SK-N-SH (cell line): ENCODE data around the gene NAV1. TPM values are rescaled to one million over a fixed set of nuclear protein-coding genes. Genes with fewer than 3 reads are reported as not detected.

ENCODE experiments used
- CTCF ChIA-PET: fragments of 300-600, 350-600 bp; formaldehyde crosslinking; extraction: SDS; loops from one replicate; lab custom pipeline; 2021; lab: Yijun Ruan, JAX
- POLR2A ChIA-PET: fragments of 350-600 bp; sonication (Branson Sonifier 250); formaldehyde crosslinking; extraction: SDS; loops from one replicate; lab custom pipeline; 2020; ENCODE audit warnings: antibody characterized with exemption, inconsistent platforms; lab: Yijun Ruan, JAX
- DNase-seq: peaks from one replicate; pipeline ENCODE4 v3.0.0; 2012
- H2AFZ ChIP-seq: fragments of 200-600 bp; sonication (generic); 2 replicates; pipeline ENCODE4 v1.8.1; 2016; ENCODE audit warnings: antibody characterized with exemption, mild to moderate bottlenecking, low read depth
- H3F3A ChIP-seq: fragments of 200-600 bp; sonication (generic); replicated peaks from 2 replicates; pipeline ENCODE3; 2016; ENCODE audit warnings: antibody characterized with exemption, mild to moderate bottlenecking; ENCODE audit not compliant: insufficient read depth
- H3K27ac ChIP-seq, 2 experiments: fragments of 200-500 bp in 1 of 2; fragments of 200-600 bp in 1 of 2; sonication (Bioruptor generic) in 1 of 2; sonication (generic), shearing (Covaris generic) in 1 of 2; 2 replicates each; pipeline versions ENCODE4 v1.5.1 to v1.6.1; 2014 to 2016; ENCODE audit warnings: low read depth in 2 of 2, inconsistent platforms in 1 of 2, low read length in 1 of 2, mild to moderate bottlenecking in 1 of 2, mixed read lengths in 1 of 2
- H3K27me3 ChIP-seq: fragments of 200-600 bp; sonication (generic), shearing (Covaris generic); 2 replicates; pipeline ENCODE4 v1.6.1; 2016; ENCODE audit warnings: mixed run types; ENCODE audit not compliant: insufficient read depth
- H3K36me3 ChIP-seq, 2 experiments: fragments of 200-500 bp in 1 of 2; fragments of 200-600 bp in 1 of 2; sonication (Bioruptor generic) in 1 of 2; sonication (generic) in 1 of 2; replicated peaks in 1 of 2; 2 replicates each; pipeline versions ENCODE3 to v1.5.1; 2014 to 2016; ENCODE audit warnings: low read length in 1 of 2, mild to moderate bottlenecking in 1 of 2; ENCODE audit not compliant: insufficient read depth in 2 of 2, control insufficient read depth in 1 of 2
- H3K4me1 ChIP-seq, 2 experiments: fragments of 200-500 bp in 1 of 2; fragments of 200-600 bp in 1 of 2; sonication (Bioruptor generic) in 1 of 2; sonication (generic), shearing (Covaris generic) in 1 of 2; 2 replicates each; pipeline versions ENCODE4 v1.5.1 to v1.6.1; 2014 to 2016; ENCODE audit warnings: low read depth in 1 of 2, low read length in 1 of 2, mixed run types in 1 of 2; ENCODE audit not compliant: insufficient read depth in 2 of 2, control insufficient read depth in 1 of 2
- H3K4me2 ChIP-seq: fragments of 200-600 bp; sonication (generic), shearing (Covaris generic); 2 replicates; pipeline ENCODE4 v1.6.1; 2017; ENCODE audit warnings: mixed run types
- H3K4me3 ChIP-seq, 2 experiments: fragments of 200-500 bp in 1 of 2; fragments of 200-600 bp in 1 of 2; sonication (Bioruptor generic) in 1 of 2; sonication (generic), shearing (Covaris generic) in 1 of 2; 2 replicates each; pipeline versions ENCODE4 v1.5.1 to v1.8.1; 2014 to 2016; ENCODE audit warnings: low read depth in 2 of 2, inconsistent platforms in 1 of 2, low read length in 1 of 2, mild to moderate bottlenecking in 1 of 2, mixed read lengths in 1 of 2, moderate library complexity in 1 of 2
- H3K79me2 ChIP-seq: fragments of 200-600 bp; sonication (generic); 2 replicates; pipeline ENCODE4 v1.8.1; 2017; ENCODE audit warnings: mild to moderate bottlenecking; ENCODE audit not compliant: insufficient read depth
- H3K9ac ChIP-seq: fragments of 200-600 bp; sonication (generic); 2 replicates; pipeline ENCODE4 v1.6.1; 2017; ENCODE audit warnings: mixed run types
- H3K9me2 ChIP-seq: fragments of 200-600 bp; sonication (generic); 2 replicates; pipeline ENCODE4 v1.6.1; 2017; ENCODE audit warnings: mixed run types
- H3K9me3 ChIP-seq: fragments of 200-600 bp; sonication (generic); 2 replicates; pipeline ENCODE4 v1.6.1; 2017; ENCODE audit warnings: mixed run types, mild to moderate bottlenecking, moderate library complexity
- H4K20me1 ChIP-seq: fragments of 200-600 bp; sonication (generic); 2 replicates; pipeline ENCODE4 v1.6.1; 2017; ENCODE audit warnings: mild to moderate bottlenecking, mixed run types; ENCODE audit not compliant: insufficient read depth
- EZH2phosphoT487 ChIP-seq: fragments of 200-600 bp; sonication (generic); IDR thresholded peaks from 2 replicates; pipeline ENCODE4 v1.6.1; 2017; ENCODE audit warnings: low read depth, mixed run types, mild to moderate bottlenecking, antibody characterized with exemption, moderate library complexity, borderline replicate concordance
- GATA2 ChIP-seq: sonication (generic); formaldehyde crosslinking; IDR thresholded peaks from 2 replicates; pipeline ENCODE4 v1.5.0; 2020; ENCODE audit warnings: mild to moderate bottlenecking, missing genetic modification reagents
- JUND ChIP-seq: IDR thresholded peaks from 2 replicates; pipeline ENCODE4 v1.4.0; 2012
- MEF2A ChIP-seq: IDR thresholded peaks from 2 replicates; pipeline ENCODE4 v1.4.0; 2012; ENCODE audit warnings: low read depth, borderline replicate concordance
- NRF1 ChIP-seq: IDR thresholded peaks from 2 replicates; pipeline ENCODE4 v1.6.1; 2012; ENCODE audit warnings: low read depth, mild to moderate bottlenecking, low read length
- RAD21 ChIP-seq: IDR thresholded peaks from 2 replicates; pipeline ENCODE4 v1.6.1; 2012; ENCODE audit warnings: mild to moderate bottlenecking, low read length
- SIN3A ChIP-seq: IDR thresholded peaks from 2 replicates; pipeline ENCODE4 v1.6.1; 2012; ENCODE audit warnings: low read depth, mild to moderate bottlenecking, low read length, moderate library complexity, borderline replicate concordance
- WGBS: methylation state at CpG from one replicate; pipeline ENCODE4 v1.1.6; 2017; ENCODE audit warnings: low lambda C conversion rate; 5-methylcytosine and 5-hydroxymethylcytosine counted together
- polyA plus RNA-seq, 3 experiments: library from polyadenylated mRNA; depleted of rRNA; stranded (reverse); fragments of >200 nt; gene quantifications; 2 replicates each; pipeline ENCODE4 v1.2.3, GENCODE V29; 2012
- TF ChIP-seq, protein P1 (sequence below): IDR thresholded peaks from 2 replicates; pipeline ENCODE4 v1.4.0; 2012; ENCODE audit warnings: low read depth, borderline replicate concordance
- TF ChIP-seq, protein P2 (sequence below): fragments of 150-350 bp; IDR thresholded peaks from 2 replicates; pipeline ENCODE4 v1.6.1; 2016; ENCODE audit warnings: mild to moderate bottlenecking, low read depth, low read length
- TF ChIP-seq, protein P3 (sequence below): IDR thresholded peaks from 2 replicates; pipeline ENCODE4 v1.4.0; 2012; ENCODE audit warnings: low read depth
- TF ChIP-seq, protein P4 (sequence below): IDR thresholded peaks from 2 replicates; pipeline ENCODE4 v1.4.0; 2012; ENCODE audit warnings: low read depth, borderline replicate concordance

The NAV1 gene
- polyA plus RNA-seq, 1 of the 3 experiments (the other 2 are of a cell fraction) = 16.1 TPM

DNA sequence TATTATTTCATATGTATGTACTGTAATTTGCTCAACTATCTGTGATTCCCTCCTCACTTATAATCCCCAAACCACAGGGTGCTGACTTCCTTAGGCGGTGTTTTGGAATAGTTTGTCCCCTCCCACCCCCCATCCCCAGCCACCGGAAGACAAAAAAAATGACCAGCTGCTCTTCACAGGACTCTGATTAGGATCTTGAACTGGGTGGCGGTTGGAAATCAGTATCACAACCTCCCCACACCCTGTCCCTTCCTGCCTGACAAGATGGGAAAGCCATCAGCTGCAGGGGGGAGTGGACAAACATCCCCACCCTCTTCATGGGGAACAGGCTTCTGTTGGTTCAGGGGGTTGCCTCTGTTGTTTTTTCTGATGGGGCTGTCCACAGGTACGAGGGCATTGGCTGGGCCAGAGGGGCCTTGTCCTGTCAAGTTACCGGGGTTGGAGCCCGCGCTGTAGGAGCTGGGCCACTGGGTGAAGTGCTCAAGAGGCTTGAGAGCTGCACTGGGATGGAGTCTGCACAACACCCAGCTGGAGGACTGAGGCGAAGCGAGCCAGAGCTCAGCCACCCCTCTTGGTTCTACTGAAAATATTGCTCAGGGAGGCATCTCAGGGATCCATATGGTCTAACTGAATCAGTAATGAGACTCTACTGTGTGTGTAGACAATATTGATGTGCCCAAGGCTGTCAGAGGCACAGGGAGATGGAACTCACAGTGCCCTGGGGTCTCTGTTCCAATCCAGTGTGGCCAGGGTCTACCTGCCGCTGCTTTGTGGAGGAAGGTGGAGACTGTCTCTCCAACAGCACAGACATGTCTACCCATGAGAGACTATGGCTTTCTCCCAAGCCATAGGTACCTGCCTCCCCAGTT is 28.2 kb downstream of the NAV1 start:
- ChIA-PET CTCF (interaction anchor here (0.6 to 2.0 kb wide), 9 partner anchors 11 to 226 kb away, joined by 3 to 6 read pairs (median 3); no protein-coding TSS in a partner anchor), POLR2A (no interaction called here)
- Histone ChIP-seq H4K20me1 (peaks cover 99% of the 10 kb centered on the region), H3K79me2 (peaks cover 100% of the 10 kb centered on the region), H3F3A (peaks cover 12% of the 10 kb centered on the region), H3K27ac (peak overlapping the region in 1 of 2 experiments; percentile 17; a peak in 1 of 4 replicates), H3K9ac (no peak overlapping the region), H3K9me3 (no peaks in the 10 kb centered on the region), H2AFZ (no peak overlapping the region), H3K4me2 (no peak overlapping the region), H3K36me3 (peaks cover 4 to 19% of the 10 kb centered on the region in 2 experiments), H3K27me3 (no peaks in the 10 kb centered on the region), H3K4me1 (peaks cover 10 to 49% of the 10 kb centered on the region in 2 experiments), H3K9me2 (no peaks in the 10 kb centered on the region), H3K4me3 (no peak overlapping the region)
- peak; percentile 59 for DNase-seq
- TF ChIP-seq, protein P1, sequence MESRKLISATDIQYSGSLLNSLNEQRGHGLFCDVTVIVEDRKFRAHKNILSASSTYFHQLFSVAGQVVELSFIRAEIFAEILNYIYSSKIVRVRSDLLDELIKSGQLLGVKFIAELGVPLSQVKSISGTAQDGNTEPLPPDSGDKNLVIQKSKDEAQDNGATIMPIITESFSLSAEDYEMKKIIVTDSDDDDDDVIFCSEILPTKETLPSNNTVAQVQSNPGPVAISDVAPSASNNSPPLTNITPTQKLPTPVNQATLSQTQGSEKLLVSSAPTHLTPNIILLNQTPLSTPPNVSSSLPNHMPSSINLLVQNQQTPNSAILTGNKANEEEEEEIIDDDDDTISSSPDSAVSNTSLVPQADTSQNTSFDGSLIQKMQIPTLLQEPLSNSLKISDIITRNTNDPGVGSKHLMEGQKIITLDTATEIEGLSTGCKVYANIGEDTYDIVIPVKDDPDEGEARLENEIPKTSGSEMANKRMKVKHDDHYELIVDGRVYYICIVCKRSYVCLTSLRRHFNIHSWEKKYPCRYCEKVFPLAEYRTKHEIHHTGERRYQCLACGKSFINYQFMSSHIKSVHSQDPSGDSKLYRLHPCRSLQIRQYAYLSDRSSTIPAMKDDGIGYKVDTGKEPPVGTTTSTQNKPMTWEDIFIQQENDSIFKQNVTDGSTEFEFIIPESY = no peak
- TF ChIP-seq GATA2 (CRISPR knock-in tag) = peak; percentile 41; the same call in 1 of the 2 replicates
- TF ChIP-seq, protein P2, sequence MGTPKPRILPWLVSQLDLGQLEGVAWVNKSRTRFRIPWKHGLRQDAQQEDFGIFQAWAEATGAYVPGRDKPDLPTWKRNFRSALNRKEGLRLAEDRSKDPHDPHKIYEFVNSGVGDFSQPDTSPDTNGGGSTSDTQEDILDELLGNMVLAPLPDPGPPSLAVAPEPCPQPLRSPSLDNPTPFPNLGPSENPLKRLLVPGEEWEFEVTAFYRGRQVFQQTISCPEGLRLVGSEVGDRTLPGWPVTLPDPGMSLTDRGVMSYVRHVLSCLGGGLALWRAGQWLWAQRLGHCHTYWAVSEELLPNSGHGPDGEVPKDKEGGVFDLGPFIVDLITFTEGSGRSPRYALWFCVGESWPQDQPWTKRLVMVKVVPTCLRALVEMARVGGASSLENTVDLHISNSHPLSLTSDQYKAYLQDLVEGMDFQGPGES = no peak
- TF ChIP-seq, protein P3, sequence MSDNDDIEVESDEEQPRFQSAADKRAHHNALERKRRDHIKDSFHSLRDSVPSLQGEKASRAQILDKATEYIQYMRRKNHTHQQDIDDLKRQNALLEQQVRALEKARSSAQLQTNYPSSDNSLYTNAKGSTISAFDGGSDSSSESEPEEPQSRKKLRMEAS = no peak
- no peak for TF ChIP-seq SIN3A
- TF ChIP-seq EZH2phosphoT487 = no peak
- TF ChIP-seq, protein P4, sequence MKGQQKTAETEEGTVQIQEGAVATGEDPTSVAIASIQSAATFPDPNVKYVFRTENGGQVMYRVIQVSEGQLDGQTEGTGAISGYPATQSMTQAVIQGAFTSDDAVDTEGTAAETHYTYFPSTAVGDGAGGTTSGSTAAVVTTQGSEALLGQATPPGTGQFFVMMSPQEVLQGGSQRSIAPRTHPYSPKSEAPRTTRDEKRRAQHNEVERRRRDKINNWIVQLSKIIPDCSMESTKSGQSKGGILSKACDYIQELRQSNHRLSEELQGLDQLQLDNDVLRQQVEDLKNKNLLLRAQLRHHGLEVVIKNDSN = no peak
- WGBS = 93% methylated on average over 10 of the region's 10 CpGs

DNA sequence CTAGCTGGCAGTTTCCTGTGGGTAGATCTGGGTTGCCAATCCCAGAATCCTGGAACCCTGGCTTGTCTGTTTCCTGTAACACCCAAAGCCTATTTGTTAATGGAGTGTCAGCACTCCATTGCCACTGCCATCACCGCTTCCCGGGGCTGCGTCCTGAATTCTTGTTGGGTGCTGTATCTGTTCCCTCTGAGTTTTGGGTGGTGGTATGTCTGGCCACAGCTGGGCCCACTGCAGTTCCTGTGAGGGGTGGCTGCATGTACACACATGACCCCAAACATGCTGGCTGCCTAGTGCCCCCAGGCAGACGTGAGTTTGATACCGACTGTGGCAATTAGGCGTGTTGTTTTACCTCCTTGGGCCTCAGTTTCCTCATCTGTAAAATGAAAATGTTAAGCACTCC is 29.3 kb downstream of the NAV1 start:
- H3K4me1 ChIP-seq = peaks cover 0 to 38% of the 10 kb centered on the region in 2 experiments; a peak in 2 of 4 replicates
- TF ChIP-seq JUND (no peak), RAD21 (no peak), NRF1 (no peak), MEF2A (no peak)
- TF ChIP-seq, protein P3 = no peak
- TF ChIP-seq, all 33 proteins: peak for 0
- ChIA-PET CTCF (interaction anchor here (1.2 to 1.4 kb wide), 2 partner anchors 136 to 225 kb away, joined by 3 to 5 read pairs; no protein-coding TSS in a partner anchor), POLR2A (no interaction called here)
- no peak overlapping the region for H3K9ac ChIP-seq
- no peaks in the 10 kb centered on the region for H3K9me2 ChIP-seq
- peaks cover 4 to 26% of the 10 kb centered on the region in 2 experiments for H3K36me3 ChIP-seq
- WGBS = 92% methylated on average over 6 of the region's 6 CpGs
- H3K4me3 ChIP-seq = no peak overlapping the region
- H3K27me3 ChIP-seq = no peaks in the 10 kb centered on the region
- peaks cover 97% of the 10 kb centered on the region for H4K20me1 ChIP-seq
- DNase-seq = no peak
- no peaks in the 10 kb centered on the region for H3K9me3 ChIP-seq
- no peak overlapping the region for H3K4me2 ChIP-seq
- no peak overlapping the region for H2AFZ ChIP-seq
- H3K79me2 ChIP-seq = peaks cover 100% of the 10 kb centered on the region
- H3K27ac ChIP-seq = no peak overlapping the region
- H3F3A ChIP-seq = peaks cover 1% of the 10 kb centered on the region
